IMR-90 (cell line): Measurements from ENCODE around the gene RAI1. TPM values are rescaled to one million over a fixed set of nuclear protein-coding genes. Genes with fewer than 3 reads are reported as not detected.

ENCODE experiments used
- CHD1 ChIP-seq: IDR thresholded peaks from 2 replicates; pipeline ENCODE4 v1.6.1; 2012; ENCODE audit warnings: low read depth, low read length, improper control_type of control experiment
- RCOR1 ChIP-seq: IDR thresholded peaks from 2 replicates; pipeline ENCODE4 v1.6.1; 2012; ENCODE audit warnings: mild to moderate bottlenecking, low read length, improper control_type of control experiment; ENCODE audit not compliant: insufficient replicate concordance
- polyA plus RNA-seq, 3 experiments: library from polyadenylated mRNA; depleted of rRNA; stranded (reverse); fragments of >200 nt; gene quantifications; 2 replicates each; pipeline ENCODE4 v1.2.3, GENCODE V29; 2012; ENCODE audit warnings: low replicate concordance in 1 of 3
- total RNA-seq: library from RNA; depleted of rRNA; stranded (reverse); fragments of >200 nt; gene quantifications from 2 replicates; pipeline ENCODE4 v1.2.3, GENCODE V29; 2012

RAI1 gene
- total and polyA plus RNA-seq, 2 of the 4 experiments (the other 2 are of a cell fraction) = 1.8 to 10.5 TPM

GRCh38 chr17:17736205-17737183 lies 55.2 kb downstream of the RAI1 start (continued):
- TF ChIP-seq CHD1 (no peak), RCOR1 (no peak)
